ENCODE data around the gene LAMA1. TPM values are rescaled to one million over a fixed set of nuclear protein-coding genes. Genes with fewer than 3 reads are reported as not detected.

Gene LAMA1
- total RNA-seq, 1 experiment from 2014 or later = 28.8 TPM

GRCh38 chr18:6956495-6956894 is 161.1 kb downstream of the LAMA1 start:
- Histone ChIP-seq H3K18ac (ENCODE audit: insufficient read length, low read depth, low read length) (no peak overlapping the region), H3K27ac (ENCODE audit: insufficient read length, low read depth, low read length) (no peak overlapping the region), H2BK12ac (ENCODE audit: insufficient read length, low read depth, low read length) (no peak overlapping the region), H4K5ac (ENCODE audit: insufficient read length, low read depth, low read length) (no peak overlapping the region), H2AK5ac (ENCODE audit: insufficient read length, low read length) (no peak overlapping the region), H4K8ac (replicated peaks; ENCODE audit: insufficient read length, low read depth, low read length) (no peak overlapping the region), H2BK20ac (ENCODE audit: low read depth, low read length, poor library complexity, severe bottlenecking) (no peak overlapping the region), H3K9me3 (ENCODE audit: control insufficient read depth, low read depth, low read length) (no peaks in the 10 kb centered on the region), H3K4me2 (ENCODE audit: insufficient read depth, insufficient read length, low read length) (no peak overlapping the region), H4K91ac (ENCODE audit: insufficient read length, low read depth, low read length) (no peak overlapping the region), H2BK15ac (ENCODE audit: low read depth, low read length) (no peak overlapping the region), H3K79me1 (ENCODE audit: insufficient read depth, low read depth, low read length, poor library complexity, severe bottlenecking) (no peaks in the 10 kb centered on the region), H3K23me2 (ENCODE audit: insufficient read length, low read depth, low read length, poor library complexity, severe bottlenecking) (no peaks in the 10 kb centered on the region), H3K4ac (ENCODE audit: low read depth, low read length) (no peak overlapping the region), H2BK120ac (ENCODE audit: low read depth, low read length, poor library complexity, severe bottlenecking) (no peak overlapping the region), H3K27me3 (ENCODE audit: insufficient read depth, low read length) (no peaks in the 10 kb centered on the region), H3K4me1 (ENCODE audit: insufficient read depth, low read length) (no peaks in the 10 kb centered on the region), H2AFZ (ENCODE audit: low read length) (no peak overlapping the region), H3K9ac (ENCODE audit: extremely low read depth, insufficient read length, low read length) (no peak overlapping the region), H2BK5ac (ENCODE audit: insufficient read length, low read length) (no peak overlapping the region), H3K23ac (ENCODE audit: insufficient read length, low read depth, low read length) (no peak overlapping the region), H3K79me2 (ENCODE audit: insufficient read depth, low read length) (no peaks in the 10 kb centered on the region), H3T11ph (ENCODE audit: low read length) (no peak overlapping the region), H4K20me1 (ENCODE audit: control insufficient read depth, insufficient read depth, insufficient read length) (no peaks in the 10 kb centered on the region), H3K14ac (ENCODE audit: insufficient read depth, low read length) (no peak overlapping the region), H3K56ac (ENCODE audit: insufficient read length, low read depth, low read length) (no peak overlapping the region)
- no peak for DNase-seq
- peaks cover 4 to 7% of the 10 kb centered on the region in 2 experiments for H3K9me3 Mint-ChIP-seq
- no CpG with 5 or more reads among the region's 5 CpGs for WGBS (ENCODE audit: extremely low coverage, insufficient read length, low lambda C conversion rate)
- no peak overlapping the region for H3K27ac Mint-ChIP-seq
- H3K4me3 Mint-ChIP-seq = no peak overlapping the region
- H3K4me1 Mint-ChIP-seq = peaks cover 4 to 5% of the 10 kb centered on the region in 2 experiments
- no peak for TF ChIP-seq CTCF (conservative IDR thresholded peaks at IDR 0.05)
- H3K36me3 Mint-ChIP-seq (ENCODE audit: insufficient read depth in 1 of 3, low read depth in 3 of 3) = peaks cover 47 to 68% (median 60%) of the 10 kb centered on the region in 3 experiments
- no peaks in the 10 kb centered on the region; the same call in 1 of the 2 replicates for H3K27me3 Mint-ChIP-seq (ENCODE audit: low read depth)
